Measurements from ENCODE around the gene CENPT.
A peak's percentile ranks its signal among the peaks of the same experiment; 100 is the strongest.
"Not testable (repeated sequence)": the region's sequence is repeated elsewhere in the genome, so short reads cannot be mapped to it uniquely, and the experiment has no call there.

Gene CENPT

DNA sequence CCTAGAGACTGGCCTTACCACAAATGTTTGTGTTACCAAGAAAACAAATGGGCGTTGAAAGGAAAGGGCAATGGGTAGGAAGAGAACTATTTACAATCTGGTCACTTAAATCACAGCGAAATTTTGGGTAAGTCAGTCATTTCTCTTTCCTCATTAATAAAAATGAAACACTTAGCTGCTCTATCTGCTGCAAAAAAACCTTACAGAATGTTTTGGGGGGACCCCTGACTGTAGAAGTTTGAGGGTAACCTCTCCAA is 1.5 kb downstream of the CENPT start:
- no peak for DNase-seq

DNA sequence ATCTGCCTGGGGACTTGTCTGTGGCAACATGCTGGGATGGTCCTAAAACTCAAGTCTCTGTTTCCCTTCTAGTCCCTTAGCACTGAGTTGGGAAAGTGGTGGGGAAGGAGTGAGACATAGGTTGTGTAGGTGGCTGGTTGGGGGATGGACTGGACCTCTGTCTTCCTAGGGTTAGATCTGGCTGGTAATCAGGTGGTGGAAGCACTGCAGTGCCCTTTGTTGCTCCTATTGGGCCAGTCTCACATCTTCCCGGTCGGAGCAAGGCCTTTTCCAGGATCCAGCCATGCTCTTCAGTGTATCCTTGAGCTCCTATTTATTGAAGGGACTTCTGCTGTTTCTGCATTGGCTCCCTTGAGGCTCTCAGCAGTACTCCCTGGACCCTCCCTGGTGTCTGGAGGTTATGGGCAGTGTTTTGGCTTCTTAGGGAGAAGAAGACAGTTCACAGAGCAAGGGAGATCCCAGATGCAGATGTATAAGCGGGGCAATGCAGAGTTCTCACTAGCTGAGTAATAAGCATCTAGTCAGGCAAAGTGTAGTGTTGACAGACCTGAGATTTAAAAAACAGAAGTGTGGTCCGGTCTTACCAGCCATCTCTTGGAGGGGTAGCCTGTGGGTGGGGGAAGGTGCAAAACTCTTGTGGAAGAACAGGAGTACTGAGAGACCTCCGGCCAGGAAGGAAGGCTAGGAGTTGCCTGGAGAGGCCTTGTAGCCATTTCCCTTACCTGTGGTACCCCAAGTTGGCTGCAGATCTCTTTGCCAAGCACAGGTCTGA is 2.0 kb downstream of the CENPT start:
- no peak for DNase-seq

DNA sequence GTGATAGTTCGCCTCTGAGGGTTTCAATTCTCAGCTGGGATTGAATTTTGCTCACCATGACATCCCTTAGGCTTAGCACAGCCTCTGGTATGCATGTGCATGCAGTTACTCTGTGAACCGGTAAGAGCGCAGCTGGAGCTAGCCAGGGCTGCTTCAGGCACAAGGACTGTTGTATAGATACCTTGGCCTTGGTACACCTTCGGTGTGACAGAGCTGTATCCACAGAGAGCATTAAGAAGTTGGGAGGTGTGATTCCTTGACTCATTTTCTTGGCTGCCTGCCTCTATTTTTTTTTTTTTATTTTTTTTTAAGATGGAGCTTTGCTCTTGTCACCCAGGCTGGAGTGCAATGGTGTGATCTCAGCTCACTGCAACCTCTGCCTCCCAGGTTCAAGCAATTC is 3.0 kb downstream of the CENPT start:
- no peak for DNase-seq

DNA sequence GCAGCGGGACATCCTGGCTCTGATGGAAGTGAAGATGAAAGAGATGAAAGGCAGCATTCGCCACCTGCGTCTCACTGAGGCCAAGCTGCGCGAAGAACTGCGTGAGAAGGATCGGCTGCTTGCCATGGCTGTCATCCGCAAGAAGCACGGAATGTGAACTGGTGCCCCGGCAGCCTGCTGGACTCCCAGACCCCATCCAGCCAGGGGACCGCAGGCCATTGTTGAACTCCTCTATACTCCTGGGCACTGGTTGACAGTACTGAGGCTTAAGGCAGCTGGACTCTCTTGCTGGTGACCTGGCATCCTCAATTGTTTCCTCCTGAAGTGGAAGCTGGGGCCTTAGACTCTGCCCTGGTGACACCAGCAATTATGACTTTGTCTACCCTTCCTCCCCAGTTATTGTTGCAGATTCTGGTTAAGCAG is 4.1 kb downstream of the CENPT start:
- DNase-seq, result no peak

DNA sequence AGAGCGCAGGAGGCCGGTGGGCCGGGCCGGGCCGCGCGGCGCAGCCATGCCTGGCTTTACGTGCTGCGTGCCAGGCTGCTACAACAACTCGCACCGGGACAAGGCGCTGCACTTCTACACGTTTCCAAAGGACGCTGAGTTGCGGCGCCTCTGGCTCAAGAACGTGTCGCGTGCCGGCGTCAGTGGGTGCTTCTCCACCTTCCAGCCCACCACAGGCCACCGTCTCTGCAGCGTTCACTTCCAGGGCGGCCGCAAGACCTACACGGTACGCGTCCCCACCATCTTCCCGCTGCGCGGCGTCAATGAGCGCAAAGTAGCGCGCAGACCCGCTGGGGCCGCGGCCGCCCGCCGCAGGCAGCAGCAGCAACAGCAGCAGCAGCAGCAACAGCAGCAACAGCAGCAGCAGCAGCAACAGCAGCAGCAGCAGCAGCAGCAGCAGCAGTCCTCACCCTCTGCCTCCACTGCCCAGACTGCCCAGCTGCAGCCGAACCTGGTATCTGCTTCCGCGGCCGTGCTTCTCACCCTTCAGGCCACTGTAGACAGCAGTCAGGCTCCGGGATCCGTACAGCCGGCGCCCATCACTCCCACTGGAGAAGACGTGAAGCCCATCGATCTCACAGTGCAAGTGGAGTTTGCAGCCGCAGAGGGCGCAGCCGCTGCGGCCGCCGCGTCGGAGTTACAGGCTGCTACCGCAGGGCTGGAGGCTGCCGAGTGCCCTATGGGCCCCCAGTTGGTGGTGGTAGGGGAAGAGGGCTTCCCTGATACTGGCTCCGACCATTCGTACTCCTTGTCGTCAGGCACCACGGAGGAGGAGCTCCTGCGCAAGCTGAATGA is 4.8 kb downstream of the CENPT start:
- peak; percentile 41 to 48 for DNase-seq

DNA sequence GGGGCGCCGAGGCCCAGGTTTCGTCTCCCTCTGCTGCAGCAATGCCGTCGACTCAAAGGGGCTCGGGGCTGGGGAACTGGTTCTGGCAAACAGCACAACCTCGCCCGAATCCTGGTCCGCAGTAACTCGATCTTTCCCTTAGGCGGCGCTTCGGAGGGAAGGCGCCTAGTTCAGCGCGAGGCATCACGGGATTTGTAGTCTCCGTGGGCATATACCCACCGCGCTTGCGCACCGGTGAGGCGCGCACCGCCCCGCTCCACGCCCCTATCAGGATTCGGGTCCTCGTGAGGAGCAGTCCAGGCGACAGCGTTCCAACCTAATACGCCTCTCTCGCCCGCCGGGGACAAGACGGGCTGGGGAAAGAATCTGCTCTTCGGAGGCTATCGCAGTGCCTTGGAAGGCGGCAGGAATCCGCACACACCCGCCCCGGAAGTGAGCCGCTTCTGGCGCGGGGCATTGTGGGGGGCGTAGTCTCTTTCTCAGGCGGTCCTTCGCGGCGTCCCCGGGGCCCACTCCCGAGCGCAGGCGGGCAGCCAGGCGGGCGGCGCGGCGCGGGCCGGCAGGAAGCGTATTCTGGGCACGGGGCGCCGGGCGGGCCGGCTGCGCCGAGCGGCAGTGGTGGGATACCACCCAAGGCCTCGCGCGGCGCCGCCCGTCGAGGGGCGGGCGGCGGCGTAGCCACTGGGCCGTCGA is 5.5 kb downstream of the CENPT start, which contains the start of gene THAP11:
THAP11 (plus strand) TSS at position 505 of the 693 bp plus-strand sequence. CDS start 235 bp downstream, outside the sequence.
- peak; percentile 88 to 91 for DNase-seq

DNA sequence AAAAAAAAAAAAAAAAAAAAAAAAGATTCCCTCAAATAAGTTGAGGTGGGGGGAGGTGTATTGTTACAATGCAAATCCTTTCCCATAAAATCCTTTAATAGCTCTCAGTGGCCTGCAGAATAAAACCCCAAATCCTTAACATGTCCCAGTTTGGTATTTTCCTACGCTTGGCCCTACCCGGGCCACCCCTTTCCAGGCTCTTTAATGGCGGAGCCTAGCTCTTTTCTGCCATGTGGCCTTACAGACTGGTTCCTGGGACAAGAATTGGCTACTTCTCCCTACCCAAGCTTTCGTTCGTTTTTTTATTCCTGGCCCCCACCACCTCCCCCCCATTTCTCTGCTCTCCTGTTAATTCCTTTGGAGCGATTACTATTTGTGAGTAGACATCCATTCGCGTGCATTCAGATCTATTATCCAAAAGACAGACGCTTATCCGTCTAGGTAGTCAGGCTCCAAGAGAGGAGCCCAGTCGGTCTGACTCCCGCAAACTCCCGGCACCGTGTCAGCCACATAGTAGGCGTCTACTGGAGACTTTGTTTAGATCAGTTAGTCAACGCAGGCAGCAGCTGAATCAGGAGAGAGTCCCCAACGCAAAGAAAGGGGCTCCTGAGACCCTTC is 6.2 kb downstream of the CENPT start:
- no peak for DNase-seq

DNA sequence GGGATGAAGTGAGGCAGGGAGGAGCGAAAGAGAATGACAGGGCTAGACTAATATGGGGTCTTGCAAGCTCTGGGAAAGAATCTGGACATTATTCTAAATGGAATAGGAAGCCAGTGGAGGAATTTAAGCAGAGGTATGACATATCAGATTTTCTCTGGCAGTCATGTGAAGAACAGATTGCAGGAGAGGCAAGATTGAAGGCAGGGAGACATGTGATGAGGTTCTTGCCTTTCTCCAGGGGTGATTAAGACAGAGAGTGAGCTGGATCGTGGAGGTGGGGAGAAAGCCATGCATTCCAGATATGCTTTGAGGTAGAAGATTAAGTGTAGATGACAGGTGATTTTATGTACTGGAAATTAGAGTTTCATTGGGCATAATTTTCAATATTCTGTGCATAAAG is 9.7 kb downstream of the CENPT start:
- DNase-seq, result no peak

DNA sequence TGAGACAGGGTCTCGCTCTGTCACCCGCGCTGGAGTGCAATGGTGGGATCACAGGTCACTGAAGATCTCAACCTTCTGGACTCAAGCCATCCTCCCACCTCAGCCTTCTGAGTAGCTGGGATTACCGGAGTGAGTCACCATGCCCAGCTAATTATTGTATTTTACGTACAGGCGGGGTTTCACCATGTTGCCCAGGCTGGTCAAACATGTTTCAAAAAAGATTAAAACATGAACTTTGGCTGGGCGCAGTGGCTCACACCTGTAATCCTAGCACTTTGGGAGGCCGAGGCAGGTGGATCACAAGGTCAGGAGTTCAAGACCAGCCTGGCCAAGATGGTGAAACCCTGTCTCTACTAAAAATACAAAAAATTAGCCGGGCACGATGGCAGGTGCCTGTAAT is 10.3 kb downstream of the CENPT start:
- not testable (repeated sequence) for DNase-seq

DNA sequence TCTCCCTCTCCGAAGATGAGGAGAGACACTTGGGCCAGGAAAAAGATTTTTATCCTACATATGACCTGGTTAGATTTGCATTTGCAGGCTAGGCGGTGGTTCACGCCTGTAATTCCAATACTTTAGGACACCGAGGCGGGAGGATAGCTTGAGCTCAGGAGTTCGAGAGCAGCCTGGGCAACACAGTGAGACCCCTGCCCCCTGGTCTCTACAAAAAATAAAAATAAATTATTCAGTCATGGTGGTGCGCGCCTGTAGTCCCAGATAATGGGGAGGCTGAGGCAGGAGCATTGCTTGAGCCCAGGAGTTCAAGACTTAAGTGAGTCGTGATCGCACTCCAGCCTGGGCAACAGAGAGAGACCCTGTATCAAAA is 13.3 kb downstream of the CENPT start:
- no peak for DNase-seq

DNA sequence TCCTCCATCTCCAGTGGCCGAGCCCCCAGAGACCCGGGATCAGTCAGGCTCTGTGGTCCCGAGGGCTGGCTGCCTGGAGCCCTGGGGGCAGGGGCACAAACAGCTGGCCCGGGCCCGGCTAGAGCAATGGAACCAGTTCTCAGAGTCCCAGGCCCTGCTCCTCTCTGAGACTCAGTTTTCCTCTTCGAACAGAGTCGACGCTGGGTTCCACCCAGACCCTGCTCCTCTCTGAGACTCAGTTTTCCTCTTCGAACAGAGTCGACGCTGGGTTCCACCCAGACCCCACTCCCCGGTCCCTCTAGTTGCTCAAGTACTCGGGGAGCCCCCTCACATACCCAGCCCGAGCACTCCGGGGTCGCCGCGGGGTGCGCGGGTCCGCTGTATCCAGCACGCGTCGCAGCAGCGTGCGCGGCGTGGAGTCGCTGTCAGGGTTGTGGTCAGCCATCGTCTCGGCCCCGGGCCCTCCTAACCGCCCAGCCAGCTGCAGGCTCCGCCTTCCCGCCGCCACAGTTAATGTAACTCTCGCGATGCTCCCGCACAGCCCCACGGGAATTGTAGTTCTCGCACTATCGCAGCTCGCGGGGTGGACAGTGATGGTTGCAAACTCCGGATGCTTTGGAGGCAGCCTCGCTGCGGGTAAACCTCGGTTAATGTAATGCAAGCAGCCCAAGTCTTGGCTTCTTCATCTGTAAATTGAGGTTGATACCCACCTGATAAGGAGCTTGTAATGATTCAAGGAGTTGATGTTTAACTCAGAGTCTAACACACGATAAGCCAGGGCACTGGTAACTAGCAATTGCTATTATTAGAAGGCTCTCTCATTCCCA is 13.9 kb downstream of the CENPT start:
- peak; percentile 87 to 89 for DNase-seq

DNA sequence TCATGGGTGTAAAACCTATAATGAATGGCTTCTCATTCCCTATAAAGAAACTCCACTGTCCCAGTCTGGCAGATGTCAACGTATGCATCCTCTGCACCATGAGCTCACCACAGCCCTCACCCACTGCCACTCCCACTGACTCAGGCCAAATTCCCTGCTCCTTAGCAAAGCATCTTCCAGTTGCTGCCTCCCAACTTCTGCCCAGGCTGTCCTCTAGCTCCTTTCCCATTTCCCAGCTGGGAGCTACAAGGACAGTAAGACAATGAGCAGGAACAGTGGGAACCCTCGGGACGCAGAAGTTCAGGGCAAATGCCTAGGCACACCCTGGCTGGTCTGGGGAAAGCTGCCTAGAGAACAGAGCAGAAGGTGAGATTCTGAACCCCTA is 14.5 kb downstream of the CENPT start:
- DNase-seq, result no peak

DNA sequence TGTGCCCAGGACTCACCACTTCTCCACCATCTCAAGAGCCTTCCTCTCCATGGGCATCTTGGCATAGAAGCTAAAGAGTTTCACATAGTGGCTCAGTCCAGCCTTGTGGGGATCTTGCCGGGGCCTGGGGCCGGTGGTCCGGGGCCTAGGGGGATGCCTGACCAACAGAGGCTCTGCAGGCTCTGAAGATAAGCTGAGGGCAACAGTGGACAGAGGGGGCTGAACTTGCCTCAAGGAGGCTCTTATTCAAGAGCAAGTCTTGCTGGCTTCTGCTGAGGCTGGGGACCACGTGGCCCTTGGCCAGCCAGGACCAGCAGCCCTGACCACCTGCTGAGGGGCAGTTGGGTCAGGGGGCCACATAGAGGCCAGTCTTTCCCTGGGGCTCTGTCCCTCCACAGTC is 18.8 kb downstream of the CENPT start:
- no peak for DNase-seq

DNA sequence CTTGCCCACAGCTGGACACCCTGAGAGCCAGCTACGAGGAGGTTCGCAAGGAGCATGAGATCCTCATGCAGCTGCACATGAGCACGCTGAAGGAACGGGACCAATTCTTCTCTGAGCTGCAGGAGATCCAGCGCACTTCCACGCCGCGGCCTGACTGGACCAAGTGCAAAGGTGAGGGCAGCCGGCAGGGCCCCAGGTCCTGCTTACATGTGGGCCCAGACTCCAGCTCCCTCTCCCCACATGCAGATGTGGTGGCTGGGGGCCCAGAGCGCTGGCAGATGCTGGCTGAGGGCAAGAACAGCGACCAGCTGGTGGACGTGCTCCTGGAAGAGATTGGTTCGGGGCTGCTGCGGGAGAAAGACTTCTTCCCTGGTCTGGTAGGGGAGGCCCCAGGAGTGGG is 21.6 kb downstream of the CENPT start:
- no peak for DNase-seq

DNA sequence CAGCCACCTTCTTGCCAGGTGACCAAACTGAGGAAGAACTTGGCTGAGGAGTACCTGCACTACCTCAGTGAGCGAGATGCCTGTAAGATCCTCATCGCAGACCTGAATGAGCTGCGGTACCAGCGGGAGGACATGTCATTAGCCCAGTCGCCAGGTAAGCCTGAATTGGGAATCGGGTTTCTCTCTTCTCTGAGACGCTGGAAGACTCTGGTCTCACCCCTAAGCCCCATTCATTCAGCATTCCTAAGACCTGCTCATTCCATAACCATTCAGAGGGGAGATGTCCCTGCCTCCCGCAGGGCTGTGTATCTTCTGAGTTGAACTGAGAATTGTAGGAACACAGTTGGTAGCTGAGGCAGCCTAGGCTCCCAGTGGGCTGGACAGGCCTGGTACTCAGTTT is 22.4 kb downstream of the CENPT start:
- no peak for DNase-seq

DNA sequence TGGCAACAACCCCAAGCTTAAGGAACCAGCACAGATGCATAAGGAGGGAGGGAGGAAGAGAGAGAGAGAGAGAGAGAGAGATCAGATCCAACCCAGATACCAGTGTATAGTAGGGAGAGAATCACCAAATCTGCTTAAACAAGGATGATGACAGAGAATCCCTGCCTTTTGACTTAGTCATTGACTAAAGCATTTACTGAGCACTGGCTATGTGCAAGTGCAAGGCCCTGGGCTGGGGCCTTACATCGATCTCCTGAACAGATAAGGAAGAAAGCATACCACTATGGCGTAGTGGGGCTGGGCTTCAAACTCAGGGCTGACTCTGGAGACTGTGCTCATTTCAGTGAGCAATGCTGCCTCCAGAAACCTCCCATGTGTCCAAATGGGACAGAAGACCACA is 25.0 kb downstream of the CENPT start:
- no peak for DNase-seq

DNA sequence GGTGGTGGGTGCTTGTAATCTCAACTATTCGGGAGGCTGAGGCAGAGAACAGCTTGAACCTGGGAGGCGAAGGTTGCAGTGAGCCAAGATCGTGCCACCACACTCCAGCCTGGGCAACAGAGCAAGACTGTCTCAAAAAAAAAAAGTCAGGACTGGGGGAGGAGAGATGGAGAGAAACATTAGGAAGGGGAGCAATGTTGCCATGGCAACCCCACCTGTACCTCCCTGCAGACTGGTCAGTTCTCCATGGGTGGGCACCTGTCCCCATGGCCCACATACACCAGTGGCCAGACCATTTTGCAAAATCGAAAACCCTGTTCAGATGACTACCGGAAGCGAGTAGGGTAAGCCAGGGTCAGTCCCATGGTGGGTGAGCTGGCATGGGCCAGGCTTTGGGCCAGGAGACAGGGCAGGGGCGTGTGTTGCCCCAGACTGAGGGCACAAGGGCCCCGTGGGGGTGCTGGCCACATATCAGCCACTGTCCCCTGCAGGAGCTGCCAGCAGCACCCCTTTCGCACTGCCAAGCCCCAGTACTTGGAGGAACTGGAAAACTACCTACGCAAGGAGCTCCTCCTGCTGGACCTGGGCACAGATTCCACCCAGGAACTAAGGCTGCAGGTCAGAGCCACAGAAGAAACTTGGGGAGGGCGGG is 26.8 kb downstream of the CENPT start:
- no peak for DNase-seq

DNA sequence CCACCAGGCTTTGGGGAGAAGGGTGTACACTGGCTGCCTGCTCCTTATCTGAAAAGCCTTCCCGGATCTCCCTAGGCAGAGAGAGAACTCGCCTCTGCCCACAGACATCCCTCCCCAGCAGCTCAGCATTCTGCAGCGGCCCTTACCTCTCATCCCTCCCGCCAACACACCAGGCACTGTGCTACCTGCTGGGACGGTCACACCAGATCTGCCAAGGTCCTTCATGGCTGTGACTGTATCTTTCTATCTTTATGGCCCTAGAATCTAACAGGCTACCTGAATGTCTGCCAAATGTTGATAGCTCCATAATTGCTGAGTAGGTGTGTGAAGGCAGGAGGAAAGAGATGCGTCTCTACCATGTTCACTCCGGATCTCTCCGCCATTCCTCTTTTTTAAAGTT is 32.9 kb downstream of the CENPT start:
- DNase-seq, result no peak

DNA sequence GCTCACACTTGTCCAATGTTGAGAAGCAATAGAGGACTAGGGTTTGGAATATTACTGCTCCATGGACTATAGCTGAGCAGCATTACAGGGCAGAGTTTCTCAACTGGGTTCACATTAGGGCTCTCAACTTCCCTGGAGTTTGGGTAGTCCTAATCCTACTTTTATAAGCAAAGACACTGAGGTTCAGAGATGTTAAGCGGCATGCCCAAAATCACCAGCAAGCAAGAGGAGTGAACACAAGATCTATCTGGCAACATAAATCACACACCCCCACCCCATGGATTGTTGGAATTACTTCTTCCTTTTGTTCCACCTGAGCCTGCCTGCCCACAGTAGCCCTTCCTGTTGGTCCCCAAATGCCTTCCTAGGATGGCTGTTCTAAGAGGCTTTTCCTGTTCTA is 35.6 kb downstream of the CENPT start:
- no peak for DNase-seq

DNA sequence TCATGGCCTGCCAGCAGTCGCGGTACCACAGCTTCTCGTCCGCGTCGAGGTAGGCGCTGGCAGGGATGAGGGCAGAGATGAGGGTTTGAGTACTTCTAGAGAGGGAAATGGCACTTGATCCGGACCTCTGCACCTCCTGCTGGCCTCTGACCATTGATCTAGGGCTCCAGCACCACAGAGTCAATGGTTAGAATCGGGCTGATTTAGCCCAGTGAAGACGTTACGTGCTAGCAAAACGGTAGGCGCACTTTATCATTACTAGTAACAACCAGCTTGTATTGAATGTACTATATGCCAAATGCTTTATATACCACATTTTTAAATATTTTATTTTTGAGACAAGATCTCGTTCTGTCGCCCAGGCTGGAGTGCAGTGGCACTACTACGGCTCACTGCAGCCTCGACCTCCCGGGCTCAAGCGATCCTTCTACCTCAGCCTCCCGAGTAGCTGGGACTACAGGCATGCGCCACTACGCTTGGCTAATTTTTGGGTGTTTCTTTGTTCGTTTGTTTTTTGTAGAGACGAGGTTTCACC is 40.3 kb downstream of the CENPT start:
- DNase-seq, result no peak

DNA sequence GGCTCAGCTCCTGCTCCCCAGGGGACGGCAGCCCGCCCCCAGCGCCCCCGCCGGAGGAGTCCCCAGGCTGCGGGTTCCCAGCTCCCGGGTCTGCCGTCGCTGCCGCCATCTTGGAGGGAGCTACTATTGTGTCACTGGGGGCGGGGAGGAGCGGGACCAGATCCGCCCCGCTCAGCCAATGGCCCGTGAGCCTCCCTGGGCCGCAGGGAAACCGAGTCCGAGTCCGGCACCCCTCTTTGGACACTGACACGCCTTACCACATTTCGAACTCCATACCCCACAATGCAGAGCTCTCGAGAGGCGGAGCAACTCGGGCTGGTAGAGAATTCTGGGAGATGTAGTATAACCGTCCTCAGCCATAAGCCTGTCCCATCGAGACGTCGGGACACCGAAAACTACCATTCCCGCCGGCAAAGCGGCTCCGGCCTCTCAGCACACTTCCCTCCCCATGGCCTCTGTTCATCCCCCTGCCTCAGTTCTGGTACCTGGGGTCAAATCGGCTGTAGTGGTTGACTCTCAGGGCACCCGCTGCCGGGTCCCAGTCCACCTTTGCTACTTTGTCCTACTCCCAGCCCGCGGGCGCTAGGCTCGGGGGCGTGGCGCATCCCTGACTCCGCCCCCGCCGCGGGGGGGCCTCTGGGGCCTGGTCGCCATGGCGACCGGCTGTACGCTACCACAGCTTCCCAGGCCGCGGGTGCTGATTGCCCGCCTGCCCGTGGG is 40.9 kb downstream of the CENPT start, which contains the start of the genes RANBP10 and TSNAXIP1:
RANBP10 (minus strand) TSS at position 133 of the 720 bp plus-strand sequence; CDS start at position 109, 24 bp downstream.
TSNAXIP1 (plus strand) TSS at position 462 of the 720 bp plus-strand sequence. CDS start 261 bp downstream, outside the sequence.
- DNase-seq, result peak; percentile 91 to 97
